ENCODE measurements around the gene KCNQ5. TPM values are rescaled to one million over a fixed set of nuclear protein-coding genes. Genes with fewer than 3 reads are reported as not detected.

The KCNQ5 gene
- total RNA-seq, 1 experiment from 2014 or later = 9.4 TPM

DNA sequence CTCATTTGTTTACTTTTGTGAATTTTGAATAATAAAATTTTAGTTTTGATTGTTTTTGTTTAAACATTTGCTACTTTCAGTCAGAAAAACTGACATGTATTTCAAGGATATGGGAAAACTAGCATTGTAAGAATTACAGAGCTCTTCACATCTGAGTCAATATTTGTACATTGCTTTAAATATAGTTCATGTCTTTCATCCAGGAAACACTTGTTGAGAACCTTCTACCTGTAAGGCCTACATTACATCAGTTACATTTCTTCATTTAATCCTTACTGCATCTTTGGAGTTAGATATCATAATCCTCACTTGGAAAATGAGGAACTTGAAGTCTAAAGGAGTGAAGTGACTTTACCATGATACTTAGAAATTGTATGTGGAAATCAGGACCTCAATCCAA is 242.9 kb downstream of the KCNQ5 start:
- in situ Hi-C loops (cut with HindIII; ENCODE audit: low pct_unique_long_range_greater_than_20kb, low sequenced_read_pairs) (no loop called here), intact Hi-C loops (cut with micrococcal nuclease; ENCODE audit: unreplicated experiment) (no loop called here)
- no peak for ATAC-seq
- Histone ChIP-seq H3K9me3 (ENCODE audit: control insufficient read depth, insufficient read depth, low read depth, low read length) (no peaks in the 10 kb centered on the region), H3K27me3 (ENCODE audit: control insufficient read depth, insufficient read depth, low read length) (no peaks in the 10 kb centered on the region), H3K36me3 (ENCODE audit: control insufficient read depth, insufficient read depth, low read length) (no peaks in the 10 kb centered on the region), H3K4me1 (ENCODE audit: control insufficient read depth, insufficient read depth, low read length) (no peaks in the 10 kb centered on the region), H3K4me3 (ENCODE audit: low read depth in 2 of 2, low read length in 2 of 2) (no peak overlapping the region), H3K27ac (ENCODE audit: low read length) (no peak overlapping the region)
- ChIA-PET POLR2A (no interaction called here), CTCF (no interaction called here)
- DNase-seq (ENCODE audit: low read depth, low spot score) = no peak
- BruUV-seq (replicated peaks) = no TSS peak
- TF ChIP-seq, protein P1, sequence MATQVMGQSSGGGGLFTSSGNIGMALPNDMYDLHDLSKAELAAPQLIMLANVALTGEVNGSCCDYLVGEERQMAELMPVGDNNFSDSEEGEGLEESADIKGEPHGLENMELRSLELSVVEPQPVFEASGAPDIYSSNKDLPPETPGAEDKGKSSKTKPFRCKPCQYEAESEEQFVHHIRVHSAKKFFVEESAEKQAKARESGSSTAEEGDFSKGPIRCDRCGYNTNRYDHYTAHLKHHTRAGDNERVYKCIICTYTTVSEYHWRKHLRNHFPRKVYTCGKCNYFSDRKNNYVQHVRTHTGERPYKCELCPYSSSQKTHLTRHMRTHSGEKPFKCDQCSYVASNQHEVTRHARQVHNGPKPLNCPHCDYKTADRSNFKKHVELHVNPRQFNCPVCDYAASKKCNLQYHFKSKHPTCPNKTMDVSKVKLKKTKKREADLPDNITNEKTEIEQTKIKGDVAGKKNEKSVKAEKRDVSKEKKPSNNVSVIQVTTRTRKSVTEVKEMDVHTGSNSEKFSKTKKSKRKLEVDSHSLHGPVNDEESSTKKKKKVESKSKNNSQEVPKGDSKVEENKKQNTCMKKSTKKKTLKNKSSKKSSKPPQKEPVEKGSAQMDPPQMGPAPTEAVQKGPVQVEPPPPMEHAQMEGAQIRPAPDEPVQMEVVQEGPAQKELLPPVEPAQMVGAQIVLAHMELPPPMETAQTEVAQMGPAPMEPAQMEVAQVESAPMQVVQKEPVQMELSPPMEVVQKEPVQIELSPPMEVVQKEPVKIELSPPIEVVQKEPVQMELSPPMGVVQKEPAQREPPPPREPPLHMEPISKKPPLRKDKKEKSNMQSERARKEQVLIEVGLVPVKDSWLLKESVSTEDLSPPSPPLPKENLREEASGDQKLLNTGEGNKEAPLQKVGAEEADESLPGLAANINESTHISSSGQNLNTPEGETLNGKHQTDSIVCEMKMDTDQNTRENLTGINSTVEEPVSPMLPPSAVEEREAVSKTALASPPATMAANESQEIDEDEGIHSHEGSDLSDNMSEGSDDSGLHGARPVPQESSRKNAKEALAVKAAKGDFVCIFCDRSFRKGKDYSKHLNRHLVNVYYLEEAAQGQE (IDR thresholded peaks at IDR 0.05; ENCODE audit: insufficient read depth in 1 of 2, low read depth in 2 of 2, low read length in 1 of 2) = no peak
- no peak for TF ChIP-seq SIN3A (IDR thresholded peaks at IDR 0.05; ENCODE audit: borderline replicate concordance, insufficient read depth, low read depth, low read length)
- no peak for TF ChIP-seq POLR2AphosphoS5 (IDR thresholded peaks at IDR 0.05; ENCODE audit: low read depth, low read length)
- no peak for TF ChIP-seq CTCF (IDR thresholded peaks at IDR 0.05)
- no peak for TF ChIP-seq TCF7L2 (IDR thresholded peaks at IDR 0.05; ENCODE audit: low read depth, low read length)

- DNase-seq (ENCODE audit: low read depth, low spot score) = no peak
- POLR2A ChIA-PET = no interaction called here
- TF ChIP-seq POLR2AphosphoS5 (IDR thresholded peaks at IDR 0.05; ENCODE audit: low read depth, low read length) = no peak
- TF ChIP-seq CTCF (IDR thresholded peaks at IDR 0.05) = no peak
- TF ChIP-seq, protein P1 (IDR thresholded peaks at IDR 0.05; ENCODE audit: insufficient read depth in 1 of 2, low read depth in 2 of 2, low read length in 1 of 2) = no peak
- no peak for TF ChIP-seq TCF7L2 (IDR thresholded peaks at IDR 0.05; ENCODE audit: low read depth, low read length)
- no peak for TF ChIP-seq SIN3A (IDR thresholded peaks at IDR 0.05; ENCODE audit: borderline replicate concordance, insufficient read depth, low read depth, low read length)
- H3K36me3 ChIP-seq (ENCODE audit: control insufficient read depth, insufficient read depth, low read length) = no peaks in the 10 kb centered on the region
- H3K9me3 ChIP-seq (ENCODE audit: control insufficient read depth, insufficient read depth, low read depth, low read length) = no peaks in the 10 kb centered on the region
- intact Hi-C loops (cut with micrococcal nuclease; ENCODE audit: unreplicated experiment) (no loop called here), in situ Hi-C loops (cut with HindIII; ENCODE audit: low pct_unique_long_range_greater_than_20kb, low sequenced_read_pairs) (no loop called here)
- no peaks in the 10 kb centered on the region for H3K27me3 ChIP-seq (ENCODE audit: control insufficient read depth, insufficient read depth, low read length)
- no peak overlapping the region for H3K27ac ChIP-seq (ENCODE audit: low read length)
- ATAC-seq = no peak
- BruUV-seq (replicated peaks) = no TSS peak
- no peak overlapping the region for H3K4me3 ChIP-seq (ENCODE audit: low read depth in 2 of 2, low read length in 2 of 2)
- no peaks in the 10 kb centered on the region for H3K4me1 ChIP-seq (ENCODE audit: control insufficient read depth, insufficient read depth, low read length)
- CTCF ChIA-PET = no interaction called here
These were observed 243.6 kb downstream of the KCNQ5 start for GRCh38 chr6:72865467-72865866.

All from Panc1 (cell line).